ENCODE measurements around the gene EPC1.

- no peak for TF ChIP-seq NFIC (IDR thresholded peaks at IDR 0.05)
- TF ChIP-seq YY1 (IDR thresholded peaks at IDR 0.05; ENCODE audit: low read depth): no peak
- no peak for TF ChIP-seq MAX (IDR thresholded peaks at IDR 0.05)
- TF ChIP-seq CREB1 (IDR thresholded peaks at IDR 0.05; ENCODE audit: low read depth): no peak
- no peak for TF ChIP-seq EP300 (IDR thresholded peaks at IDR 0.05; ENCODE audit: borderline replicate concordance)
- TF ChIP-seq RAD21 (IDR thresholded peaks at IDR 0.05; ENCODE audit: low read depth): no peak
- TF ChIP-seq TCF12 (IDR thresholded peaks at IDR 0.05; ENCODE audit: low read depth): no peak
- TF ChIP-seq TEAD4 (IDR thresholded peaks at IDR 0.05): no peak
- no peak for TF ChIP-seq CEBPB (IDR thresholded peaks at IDR 0.05)
Measured at GRCh38 chr10:32371101-32371500, 24.1 kb upstream of the EPC1 start.
